HUDEP-2 (cell line): ENCODE results near the gene PRM2.

Experiments used
- DNase-seq, 76 experiments: peaks; one replicate each; lab custom pipeline; 2025; ENCODE audit not compliant: unreplicated experiment in 76 of 76; lab: John Stamatoyannopoulos, UW

Gene PRM2

GRCh38 chr16:11250786-11251524 lies 25.3 kb downstream of the PRM2 start:
- DNase-seq: no peak

- no peak for DNase-seq
Observed at GRCh38 chr16:11250091-11250785, 26.0 kb downstream of the PRM2 start.

- DNase-seq: no peak
Observed at GRCh38 chr16:11249233-11250061, 26.8 kb downstream of the PRM2 start.

- no peak for DNase-seq
Observed at GRCh38 chr16:11248133-11248532, 28.1 kb downstream of the PRM2 start.

- DNase-seq: no peak
Observed at GRCh38 chr16:11245988-11246387, 30.3 kb downstream of the PRM2 start.

- DNase-seq: no peak
Observed at GRCh38 chr16:11245222-11245737, 31.0 kb downstream of the PRM2 start.

GRCh38 chr16:11242658-11243057 lies 33.6 kb downstream of the PRM2 start:
- no peak for DNase-seq

DNA sequence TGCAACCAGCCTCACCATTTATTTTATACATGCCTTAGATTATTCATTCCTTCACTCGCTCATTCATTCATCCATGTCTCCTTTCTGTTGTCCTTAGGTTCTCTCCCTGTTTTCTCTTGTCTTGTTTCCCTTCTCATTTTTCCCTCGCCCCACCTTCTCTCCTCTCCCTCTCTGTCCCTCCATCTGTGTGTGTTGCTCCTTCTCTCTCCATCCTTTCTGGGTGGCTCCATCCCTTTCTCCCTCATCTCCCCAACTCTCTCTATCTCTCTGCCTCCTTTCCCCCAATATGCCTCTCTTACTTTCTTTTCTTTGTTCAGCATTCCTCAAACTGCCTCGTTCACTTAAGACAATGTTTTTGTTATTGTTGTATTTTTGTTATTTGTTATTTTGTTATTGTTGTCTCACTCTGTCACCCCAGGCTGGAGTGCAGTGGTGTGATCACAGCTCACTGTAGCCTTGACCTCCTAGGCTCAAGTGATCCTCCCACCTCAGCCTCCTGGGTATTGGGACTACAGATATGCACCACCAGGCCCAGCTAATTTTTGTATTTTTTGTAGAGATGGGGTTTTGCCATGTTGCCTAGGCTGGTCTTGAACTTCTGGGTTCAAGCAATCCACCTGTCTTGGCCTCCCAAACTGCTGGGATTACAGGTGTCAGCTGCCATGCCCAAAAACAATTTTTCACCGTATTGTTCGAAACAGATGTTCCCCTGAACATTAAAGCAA lies 34.6 kb downstream of the PRM2 start:
- DNase-seq: no peak

DNA sequence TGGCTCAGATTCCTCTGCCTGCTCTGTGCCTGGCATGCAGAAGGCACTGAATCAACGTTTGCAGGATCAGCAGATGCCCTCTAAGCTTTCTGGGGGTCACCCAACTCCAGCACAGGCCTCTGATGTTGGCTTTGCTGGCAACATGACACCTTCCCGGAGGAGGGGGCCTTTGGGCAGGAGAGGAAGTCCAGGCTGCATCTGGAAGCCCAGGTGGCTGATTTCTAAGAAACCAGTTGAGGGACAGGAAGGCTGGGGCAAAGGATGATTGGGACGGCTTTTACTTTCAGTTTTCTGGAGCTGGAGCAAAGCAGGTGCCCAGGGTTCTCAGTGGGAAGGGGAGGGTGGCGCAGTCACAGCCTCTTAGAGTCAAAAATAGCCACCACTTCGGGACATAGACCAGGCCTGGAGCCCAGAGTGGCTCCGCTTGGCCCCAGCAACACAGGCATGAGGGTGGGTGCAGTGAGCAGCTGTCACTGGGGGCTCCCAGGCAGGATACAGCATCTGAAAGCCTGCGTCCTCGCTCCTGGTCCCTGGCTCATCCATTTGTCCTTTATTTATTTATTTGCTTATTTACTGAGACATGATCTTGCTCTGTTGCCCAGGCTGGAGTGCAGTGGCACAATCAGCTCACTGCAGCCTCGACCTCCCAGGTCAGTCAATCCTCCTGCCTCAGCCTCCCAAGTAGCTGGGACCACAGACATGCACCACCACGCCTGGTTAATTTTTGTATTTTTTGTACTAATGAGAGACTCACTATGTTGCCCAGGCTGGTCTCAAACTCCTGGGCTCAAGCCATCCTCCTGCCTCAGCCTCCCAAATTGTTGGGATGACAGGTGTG lies 35.4 kb downstream of the PRM2 start:
- DNase-seq: no peak

DNA sequence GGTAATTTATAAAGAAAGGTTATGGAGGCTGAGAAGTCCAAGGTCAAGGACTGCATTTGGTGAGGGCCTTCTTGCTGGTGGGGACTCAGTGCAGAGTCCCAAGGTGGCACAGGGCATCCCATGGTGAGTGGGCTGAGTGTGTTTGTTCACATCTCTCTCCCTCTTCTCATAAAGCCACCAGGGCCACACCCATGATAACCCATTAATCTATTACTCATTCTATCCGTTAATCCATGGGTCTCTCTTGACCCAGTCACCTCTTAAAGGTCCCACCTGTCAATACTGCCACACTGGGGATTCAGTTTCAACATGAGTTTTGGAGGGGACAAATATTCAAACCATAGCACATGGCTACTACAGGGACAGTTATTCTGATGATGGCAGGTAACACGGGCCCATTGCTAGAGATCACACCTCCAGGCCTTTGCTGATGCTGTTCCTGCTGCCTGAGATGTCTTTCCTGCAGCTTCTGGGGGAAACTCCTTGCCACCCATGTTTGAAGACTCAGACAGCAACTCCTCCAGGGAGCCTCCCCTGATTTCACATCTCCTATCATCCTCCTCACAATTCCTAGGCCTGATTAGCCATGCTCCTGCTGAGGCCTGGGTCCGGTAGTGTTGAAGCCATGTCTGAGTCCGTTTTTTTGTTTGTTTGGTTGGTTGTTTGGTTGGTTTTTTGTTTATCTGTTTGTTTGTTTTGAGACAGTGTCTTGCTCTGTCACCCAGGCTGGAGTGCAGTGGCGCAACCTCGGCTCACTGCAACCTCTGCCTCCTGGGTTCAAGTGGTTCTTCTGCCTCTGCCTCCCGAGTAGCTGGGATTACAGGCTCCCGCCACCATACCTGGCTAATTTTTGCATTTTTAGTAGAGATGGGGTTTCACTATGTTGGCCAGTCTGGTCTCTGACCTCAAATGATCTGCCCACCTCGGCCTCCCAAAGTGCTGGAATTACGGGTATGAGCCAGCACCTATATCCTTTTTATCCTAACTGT lies 36.3 kb downstream of the PRM2 start:
- DNase-seq: peak in 1 of 76 experiments; percentile 11

DNA sequence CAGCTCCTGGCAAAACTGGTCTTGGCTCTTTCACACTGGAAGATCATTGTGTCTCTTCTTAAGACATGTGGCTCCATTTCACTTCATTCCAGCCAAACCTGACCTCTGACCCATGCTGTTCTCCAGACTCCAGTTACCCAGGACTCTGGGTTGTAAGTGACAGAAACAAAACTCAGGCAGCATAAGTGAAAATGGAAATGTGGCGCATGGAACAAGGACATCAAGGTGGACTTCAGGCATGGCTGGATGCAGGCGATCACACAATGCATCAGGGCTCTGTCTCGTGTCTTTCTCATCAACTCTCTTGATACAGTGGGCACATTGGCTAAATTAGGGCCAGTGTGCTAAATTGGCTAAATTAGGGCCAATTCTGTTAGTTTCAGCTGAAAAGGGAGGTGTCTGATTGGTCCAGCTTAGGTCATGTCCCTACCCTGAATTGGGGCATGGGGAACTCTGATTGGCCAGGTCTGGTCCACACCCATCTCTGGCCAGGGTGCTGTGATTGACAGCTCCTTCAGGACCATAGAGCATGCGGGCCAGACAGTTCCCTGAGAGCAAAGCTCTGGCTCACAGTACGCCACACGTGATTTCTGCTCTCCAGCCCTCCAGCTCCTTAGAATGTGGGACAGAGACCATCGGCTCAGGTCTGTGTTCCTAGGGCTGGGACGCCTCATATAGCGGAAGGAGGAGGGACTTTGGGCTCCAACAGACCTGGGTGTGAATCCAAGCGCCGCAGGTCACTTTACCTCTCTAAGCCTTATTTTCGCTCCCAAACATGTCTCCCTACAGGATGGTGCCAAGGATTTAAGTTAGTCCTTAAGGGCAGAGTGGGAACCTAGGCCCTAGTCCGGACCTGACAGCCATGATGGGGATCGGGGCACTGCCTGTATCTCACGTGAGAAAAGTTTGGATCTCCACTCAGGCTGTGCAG lies 37.7 kb downstream of the PRM2 start:
- DNase-seq: peak in 2 of 76 experiments; percentile 16 to 22

DNA sequence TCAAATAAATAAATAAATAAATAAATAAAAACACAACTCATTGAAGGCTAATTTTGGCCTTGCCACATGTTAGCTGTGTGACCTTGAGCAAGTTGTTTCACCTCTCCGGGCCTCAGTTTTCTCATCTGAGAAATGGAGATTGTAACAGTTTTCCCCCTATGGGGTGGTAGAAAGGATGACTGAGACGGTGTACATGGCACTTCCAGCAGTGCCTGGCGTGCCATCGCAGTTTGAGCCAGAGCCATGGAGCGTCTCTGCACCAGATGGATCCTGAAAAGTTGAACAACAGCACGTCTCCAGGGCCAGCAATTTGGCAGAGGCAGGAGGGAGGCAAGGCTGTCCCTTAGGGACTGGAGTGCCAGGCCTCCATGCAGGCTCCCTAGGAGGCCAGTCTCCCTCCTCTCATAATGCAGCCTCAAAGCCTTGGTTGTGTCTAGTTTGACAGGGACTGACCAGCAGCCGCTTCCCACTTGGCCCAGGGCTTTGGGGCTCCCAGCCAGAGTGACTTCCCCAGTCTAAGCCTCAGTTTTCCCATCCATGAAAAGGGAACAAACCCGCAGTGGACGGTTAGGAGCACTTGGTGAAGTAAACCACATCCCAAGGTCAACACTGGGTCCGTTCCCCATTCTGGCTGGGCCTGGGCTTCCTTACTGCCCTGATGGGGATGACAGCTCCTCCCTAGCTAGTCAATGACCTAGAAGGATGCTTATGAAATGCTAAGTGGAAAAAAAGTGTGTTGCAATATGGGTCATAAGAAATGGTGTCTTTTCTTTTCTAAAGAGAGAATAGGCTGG lies 39.6 kb downstream of the PRM2 start:
- DNase-seq: no peak

DNA sequence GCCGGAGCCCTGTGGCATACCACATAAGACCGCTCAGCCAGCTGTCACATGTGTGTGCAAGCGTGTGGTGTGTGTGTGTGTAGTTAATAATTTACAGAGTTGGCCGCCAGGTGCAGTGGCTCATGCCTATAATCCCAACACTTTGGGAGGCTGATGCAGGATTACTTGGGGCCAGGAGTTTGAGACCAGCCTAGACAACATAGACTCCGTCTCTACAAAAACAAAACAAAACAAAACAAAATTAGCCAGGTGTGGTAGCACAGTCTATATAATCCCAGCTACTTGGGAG lies 40.6 kb downstream of the PRM2 start:
- no peak for DNase-seq

DNA sequence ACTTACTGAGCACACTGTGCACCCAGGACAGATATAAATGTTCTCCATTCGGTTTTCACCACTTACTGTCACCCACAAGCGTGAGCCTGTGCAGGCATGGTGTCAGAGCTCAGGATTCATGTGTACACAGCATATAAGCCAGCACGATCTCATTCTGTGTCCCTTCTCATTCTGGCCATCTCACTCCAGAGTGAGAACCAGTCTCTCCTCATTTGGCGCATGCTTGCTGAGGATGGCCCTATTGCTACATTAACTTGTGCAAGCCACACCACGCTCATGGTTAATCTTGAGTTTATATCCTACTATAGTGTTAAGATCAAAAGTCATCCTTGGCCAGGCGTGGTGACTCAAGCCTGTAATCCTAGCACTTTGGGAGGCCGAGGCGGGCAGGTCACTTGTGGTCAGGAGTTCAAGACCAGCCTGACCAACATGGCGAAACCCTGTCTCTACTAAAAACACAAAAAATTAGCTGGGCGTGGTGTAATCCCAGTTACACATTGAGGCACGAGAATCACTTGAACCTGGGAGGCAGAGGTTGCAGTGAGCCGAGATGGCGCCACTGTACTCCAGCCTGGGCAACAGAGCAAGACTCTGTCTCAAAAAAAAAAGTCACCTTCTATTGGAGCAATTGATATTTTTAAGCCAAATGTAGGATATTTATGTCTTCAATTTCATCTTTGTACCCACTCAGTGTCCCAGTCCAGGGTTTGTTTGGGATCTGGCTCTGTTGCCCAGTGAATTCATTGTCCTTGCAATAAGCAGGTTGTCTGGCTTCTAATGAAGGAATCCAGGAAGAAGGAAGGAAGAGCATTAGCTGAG lies 41.2 kb downstream of the PRM2 start:
- DNase-seq: peak in 1 of 76 experiments; percentile 7

DNA sequence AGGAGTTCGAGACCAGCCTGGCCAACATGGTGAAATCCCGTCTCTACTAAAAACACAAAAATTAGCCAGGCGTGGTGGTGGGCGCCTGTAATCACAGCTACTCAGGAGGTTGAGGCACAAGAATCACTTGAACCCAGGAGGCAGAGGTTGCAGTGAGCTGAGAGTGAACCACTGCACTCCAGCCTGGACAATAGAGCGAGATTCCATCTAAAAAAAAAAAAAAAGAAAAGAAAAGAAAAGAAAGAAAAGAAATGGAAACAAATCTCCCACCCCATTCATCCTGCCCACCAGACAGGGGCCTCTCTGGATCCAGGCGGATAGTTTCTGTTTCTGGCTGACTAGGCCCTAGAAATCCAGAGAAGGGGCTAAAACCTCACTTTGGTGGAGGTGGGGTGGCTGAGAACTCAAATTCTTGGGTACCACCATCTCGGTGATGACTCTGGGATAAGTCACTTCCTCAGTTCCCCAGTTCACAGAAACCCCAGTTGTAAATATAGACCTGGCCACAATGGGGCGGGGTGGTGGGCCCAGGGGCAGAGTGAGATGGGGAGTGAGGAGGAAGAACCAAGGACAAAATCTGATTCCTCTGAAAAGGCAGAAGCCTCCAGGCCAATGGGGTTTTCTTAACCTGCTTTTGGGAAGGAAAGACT lies 42.4 kb downstream of the PRM2 start:
- no peak for DNase-seq
